Activated naive CD8-positive, alpha-beta T cell (primary cell): Measurements from ENCODE around the gene FAM53A.
"Not testable (repeated sequence)": the region's sequence is repeated elsewhere in the genome, so short reads cannot be mapped to it uniquely, and the experiment has no call there.

Experiments used
- H3K27ac Mint-ChIP-seq: one replicate; pipeline ENCODE4 v1.8.0; 2021; ENCODE audit warnings: mixed read lengths
- H3K27me3 Mint-ChIP-seq: one replicate; pipeline ENCODE4 v1.8.0; 2021; ENCODE audit warnings: mixed read lengths
- H3K36me3 Mint-ChIP-seq: one replicate; pipeline ENCODE4 v1.8.0; 2021; ENCODE audit warnings: mixed read lengths
- H3K4me1 Mint-ChIP-seq: one replicate; pipeline ENCODE4 v1.8.0; 2021; ENCODE audit warnings: low read depth, mixed read lengths
- H3K4me3 Mint-ChIP-seq: one replicate; pipeline ENCODE4 v1.8.0; 2021; ENCODE audit warnings: mild to moderate bottlenecking, mixed read lengths
- H3K9me3 Mint-ChIP-seq: one replicate; pipeline ENCODE4 v1.8.0; 2021; ENCODE audit warnings: low read depth, mixed read lengths

The FAM53A gene

GRCh38 chr4:1682860-1683259 lies 1.3 kb downstream of the FAM53A start:
- Mint-ChIP-seq H3K36me3 (no peaks in the 10 kb centered on the region), H3K4me1 (peaks cover 12% of the 10 kb centered on the region), H3K4me3 (peak overlapping the region; percentile 91), H3K27ac (no peak overlapping the region), H3K9me3 (no peaks in the 10 kb centered on the region), H3K27me3 (no peaks in the 10 kb centered on the region)

- Mint-ChIP-seq H3K36me3 (no peaks in the 10 kb centered on the region), H3K4me3 (no peak overlapping the region)
Measured at GRCh38 chr4:1678244-1678643, 5.9 kb downstream of the FAM53A start.

GRCh38 chr4:1676605-1677525 lies 7.2 kb downstream of the FAM53A start:
- Mint-ChIP-seq H3K27me3 (no peaks in the 10 kb centered on the region), H3K36me3 (no peaks in the 10 kb centered on the region), H3K9me3 (no peaks in the 10 kb centered on the region), H3K4me3 (no peak overlapping the region), H3K27ac (no peak overlapping the region), H3K4me1 (no peaks in the 10 kb centered on the region)

More at GRCh38 chr4:1678244-1678643, 5.9 kb downstream of the FAM53A start:
- Mint-ChIP-seq H3K4me1 (peaks cover 8% of the 10 kb centered on the region), H3K27me3 (no peaks in the 10 kb centered on the region), H3K27ac (no peak overlapping the region), H3K9me3 (no peaks in the 10 kb centered on the region)

- H3K9me3 Mint-ChIP-seq = no peaks in the 10 kb centered on the region
- no peak overlapping the region for H3K4me3 Mint-ChIP-seq
- H3K36me3 Mint-ChIP-seq = peaks cover 2% of the 10 kb centered on the region
- H3K27ac Mint-ChIP-seq = no peak overlapping the region
- H3K4me1 Mint-ChIP-seq = no peaks in the 10 kb centered on the region
- H3K27me3 Mint-ChIP-seq = no peaks in the 10 kb centered on the region
Measured at GRCh38 chr4:1675802-1676137, 8.3 kb downstream of the FAM53A start.

- no peak overlapping the region for H3K27ac Mint-ChIP-seq
- no peak overlapping the region for H3K4me3 Mint-ChIP-seq
- peaks cover 2% of the 10 kb centered on the region for H3K36me3 Mint-ChIP-seq
- H3K4me1 Mint-ChIP-seq = no peaks in the 10 kb centered on the region
- H3K27me3 Mint-ChIP-seq = no peaks in the 10 kb centered on the region
- H3K9me3 Mint-ChIP-seq = no peaks in the 10 kb centered on the region
Measured at GRCh38 chr4:1675136-1675801, 8.8 kb downstream of the FAM53A start.

- H3K27me3 Mint-ChIP-seq = no peaks in the 10 kb centered on the region
- H3K4me3 Mint-ChIP-seq = no peak overlapping the region
- H3K36me3 Mint-ChIP-seq = peaks cover 2% of the 10 kb centered on the region
- H3K27ac Mint-ChIP-seq = no peak overlapping the region
- no peaks in the 10 kb centered on the region for H3K4me1 Mint-ChIP-seq
- H3K9me3 Mint-ChIP-seq = no peaks in the 10 kb centered on the region
Measured at GRCh38 chr4:1674682-1675081, 9.4 kb downstream of the FAM53A start.

- Mint-ChIP-seq H3K9me3 (no peaks in the 10 kb centered on the region), H3K4me3 (no peak overlapping the region), H3K4me1 (no peaks in the 10 kb centered on the region), H3K27me3 (no peaks in the 10 kb centered on the region), H3K27ac (no peak overlapping the region), H3K36me3 (peaks cover 2% of the 10 kb centered on the region)
Measured at GRCh38 chr4:1673671-1674070, 10.4 kb downstream of the FAM53A start.

GRCh38 chr4:1671011-1671410 lies 13.1 kb downstream of the FAM53A start:
- not testable (repeated sequence) for H3K4me3 Mint-ChIP-seq, H3K9me3 Mint-ChIP-seq, H3K36me3 Mint-ChIP-seq, H3K27me3 Mint-ChIP-seq, H3K27ac Mint-ChIP-seq, H3K4me1 Mint-ChIP-seq

GRCh38 chr4:1670279-1670678 lies 13.8 kb downstream of the FAM53A start:
- no peak overlapping the region for H3K27ac Mint-ChIP-seq
- H3K9me3 Mint-ChIP-seq = no peaks in the 10 kb centered on the region
- H3K4me1 Mint-ChIP-seq = no peaks in the 10 kb centered on the region
- H3K4me3 Mint-ChIP-seq = no peak overlapping the region
- no peaks in the 10 kb centered on the region for H3K27me3 Mint-ChIP-seq
- peaks cover 2% of the 10 kb centered on the region for H3K36me3 Mint-ChIP-seq

- H3K4me1 Mint-ChIP-seq = no peaks in the 10 kb centered on the region
- no peak overlapping the region for H3K27ac Mint-ChIP-seq
- H3K36me3 Mint-ChIP-seq = peaks cover 2% of the 10 kb centered on the region
- H3K27me3 Mint-ChIP-seq = no peaks in the 10 kb centered on the region
- no peak overlapping the region for H3K4me3 Mint-ChIP-seq
- H3K9me3 Mint-ChIP-seq = no peaks in the 10 kb centered on the region
Measured at GRCh38 chr4:1669850-1670249, 14.3 kb downstream of the FAM53A start.

GRCh38 chr4:1669270-1669669 lies 14.8 kb downstream of the FAM53A start:
- Mint-ChIP-seq H3K27me3 (no peaks in the 10 kb centered on the region), H3K36me3 (peaks cover 2% of the 10 kb centered on the region), H3K9me3 (no peaks in the 10 kb centered on the region), H3K4me3 (no peak overlapping the region), H3K4me1 (no peaks in the 10 kb centered on the region), H3K27ac (no peak overlapping the region)

GRCh38 chr4:1668488-1668840 lies 15.6 kb downstream of the FAM53A start:
- Mint-ChIP-seq H3K27ac (no peak overlapping the region), H3K4me1 (no peaks in the 10 kb centered on the region), H3K27me3 (no peaks in the 10 kb centered on the region), H3K4me3 (no peak overlapping the region), H3K36me3 (peaks cover 2% of the 10 kb centered on the region), H3K9me3 (no peaks in the 10 kb centered on the region)

GRCh38 chr4:1667273-1667672 lies 16.8 kb downstream of the FAM53A start:
- no peaks in the 10 kb centered on the region for H3K4me1 Mint-ChIP-seq
- no peak overlapping the region for H3K27ac Mint-ChIP-seq
- H3K4me3 Mint-ChIP-seq = no peak overlapping the region
- H3K27me3 Mint-ChIP-seq = no peaks in the 10 kb centered on the region
- H3K36me3 Mint-ChIP-seq = peaks cover 2% of the 10 kb centered on the region
- H3K9me3 Mint-ChIP-seq = no peaks in the 10 kb centered on the region

- Mint-ChIP-seq H3K27me3 (no peaks in the 10 kb centered on the region), H3K4me1 (no peaks in the 10 kb centered on the region), H3K4me3 (no peak overlapping the region), H3K36me3 (no peaks in the 10 kb centered on the region), H3K27ac (no peak overlapping the region), H3K9me3 (no peaks in the 10 kb centered on the region)
Measured at GRCh38 chr4:1666391-1666790, 17.7 kb downstream of the FAM53A start.

- no peaks in the 10 kb centered on the region for H3K4me1 Mint-ChIP-seq
- no peaks in the 10 kb centered on the region for H3K27me3 Mint-ChIP-seq
- no peaks in the 10 kb centered on the region for H3K36me3 Mint-ChIP-seq
- H3K27ac Mint-ChIP-seq = no peak overlapping the region
- no peaks in the 10 kb centered on the region for H3K9me3 Mint-ChIP-seq
- no peak overlapping the region for H3K4me3 Mint-ChIP-seq
Measured at GRCh38 chr4:1664141-1664540, 20.0 kb downstream of the FAM53A start.

GRCh38 chr4:1663549-1663948 lies 20.6 kb downstream of the FAM53A start:
- Mint-ChIP-seq H3K36me3 (no peaks in the 10 kb centered on the region), H3K4me3 (no peak overlapping the region), H3K9me3 (no peaks in the 10 kb centered on the region), H3K27ac (no peak overlapping the region), H3K4me1 (no peaks in the 10 kb centered on the region), H3K27me3 (no peaks in the 10 kb centered on the region)
